Spleen (tissue), 7 donors: ENCODE data around the gene TNFRSF21.

Experiments
- POLR2A ChIP-seq, 3 donors: fragments of 450-650 bp; IDR thresholded peaks; one replicate each; pipeline ENCODE4 v1.5.1; 2017; ENCODE audit warnings: antibody characterized with exemption in 3 of 3, mild to moderate bottlenecking in 1 of 3
- TF ChIP-seq, protein P1 (sequence below), 11 experiments: fragments of 200-600 bp in 7 of 11; fragments of 450-650 bp in 4 of 11; sonication (generic) in 4 of 11; IDR thresholded peaks in 8 of 11; conservative IDR thresholded peaks in 3 of 11; 1 replicate in 7 of 11; 2 replicates in 4 of 11; pipeline versions ENCODE4 v1.4.0 to v1.8.0; 2016 to 2021; ENCODE audit warnings: antibody characterized with exemption in 11 of 11, inconsistent platforms in 4 of 11, mild to moderate bottlenecking in 1 of 11
- donor health status: DM: no; HTN: no; CAD: no; lungs with moderate emphysema.
- donor health status: DM: no; HTN: no; CAD: no.
- donor health status: DM: no; HTN: no; CAD: no.

DNA sequence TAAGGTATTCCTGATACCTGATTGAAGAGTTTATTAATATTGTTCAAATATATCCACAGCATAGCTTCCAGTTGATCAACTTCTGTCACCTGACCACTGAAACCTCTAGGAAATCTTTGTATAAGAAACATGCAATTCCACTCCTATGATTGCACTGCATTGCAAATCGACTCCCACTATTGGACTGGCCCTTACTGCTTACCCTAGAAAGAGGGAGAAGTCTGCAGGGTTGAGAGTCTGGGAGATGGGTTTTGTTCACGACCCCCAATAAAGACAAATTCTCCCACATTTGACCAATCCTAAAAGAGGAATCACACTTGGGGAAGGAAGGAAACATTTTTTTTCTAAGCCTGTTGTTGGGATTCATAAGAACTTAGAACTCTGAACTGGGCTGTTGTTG is 43.7 kb downstream of the TNFRSF21 start:
- TF ChIP-seq, protein P1, sequence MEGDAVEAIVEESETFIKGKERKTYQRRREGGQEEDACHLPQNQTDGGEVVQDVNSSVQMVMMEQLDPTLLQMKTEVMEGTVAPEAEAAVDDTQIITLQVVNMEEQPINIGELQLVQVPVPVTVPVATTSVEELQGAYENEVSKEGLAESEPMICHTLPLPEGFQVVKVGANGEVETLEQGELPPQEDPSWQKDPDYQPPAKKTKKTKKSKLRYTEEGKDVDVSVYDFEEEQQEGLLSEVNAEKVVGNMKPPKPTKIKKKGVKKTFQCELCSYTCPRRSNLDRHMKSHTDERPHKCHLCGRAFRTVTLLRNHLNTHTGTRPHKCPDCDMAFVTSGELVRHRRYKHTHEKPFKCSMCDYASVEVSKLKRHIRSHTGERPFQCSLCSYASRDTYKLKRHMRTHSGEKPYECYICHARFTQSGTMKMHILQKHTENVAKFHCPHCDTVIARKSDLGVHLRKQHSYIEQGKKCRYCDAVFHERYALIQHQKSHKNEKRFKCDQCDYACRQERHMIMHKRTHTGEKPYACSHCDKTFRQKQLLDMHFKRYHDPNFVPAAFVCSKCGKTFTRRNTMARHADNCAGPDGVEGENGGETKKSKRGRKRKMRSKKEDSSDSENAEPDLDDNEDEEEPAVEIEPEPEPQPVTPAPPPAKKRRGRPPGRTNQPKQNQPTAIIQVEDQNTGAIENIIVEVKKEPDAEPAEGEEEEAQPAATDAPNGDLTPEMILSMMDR (IDR thresholded peaks at IDR 0.05 in 8 of 11, conservative IDR thresholded peaks at IDR 0.05 in 3 of 11) = no peak
- no peak for TF ChIP-seq POLR2A (IDR thresholded peaks at IDR 0.05)
